H9 (cell line): ENCODE results near the gene TSC22D3. TPM values are rescaled to one million over a fixed set of nuclear protein-coding genes. Genes with fewer than 3 reads are reported as not detected.

Source experiments
- DNase-seq: peaks from one replicate; pipeline ENCODE4 v3.0.0-alpha.2; 2017
- H2AFZ ChIP-seq: one replicate; pipeline ENCODE4 v1.6.1; 2013; ENCODE audit warnings: mild to moderate bottlenecking, low read length, control low read depth, moderate library complexity
- H2AK5ac ChIP-seq: 2 replicates; pipeline ENCODE4 v1.6.1; 2013; ENCODE audit warnings: low read length, control low read depth, mixed read lengths; ENCODE audit not compliant: insufficient read length
- H2BK120ac ChIP-seq: one replicate; pipeline ENCODE4 v1.6.1; 2013; ENCODE audit warnings: low read depth, mild to moderate bottlenecking, low read length, control low read depth, inconsistent platforms; ENCODE audit not compliant: poor library complexity, severe bottlenecking
- H2BK12ac ChIP-seq: 2 replicates; pipeline ENCODE4 v1.6.1; 2013; ENCODE audit warnings: low read length, control low read depth, mixed read lengths, low read depth; ENCODE audit not compliant: insufficient read length
- H2BK15ac ChIP-seq: 2 replicates; pipeline ENCODE4 v1.6.1; 2013; ENCODE audit warnings: low read depth, low read length, control low read depth
- H2BK20ac ChIP-seq: one replicate; pipeline ENCODE4 v1.6.1; 2013; ENCODE audit warnings: low read depth, mild to moderate bottlenecking, low read length, control low read depth, inconsistent platforms; ENCODE audit not compliant: poor library complexity, severe bottlenecking
- H2BK5ac ChIP-seq: 2 replicates; pipeline ENCODE4 v1.6.1; 2013; ENCODE audit warnings: low read length, control low read depth, mixed read lengths; ENCODE audit not compliant: insufficient read length
- H3K14ac ChIP-seq: 2 replicates; pipeline ENCODE4 v1.6.1; 2013; ENCODE audit warnings: low read length, control low read depth; ENCODE audit not compliant: insufficient read depth
- H3K18ac ChIP-seq: 2 replicates; pipeline ENCODE4 v1.6.1; 2013; ENCODE audit warnings: low read depth, mild to moderate bottlenecking, mixed read lengths, low read length, control low read depth; ENCODE audit not compliant: insufficient read length
- H3K23ac ChIP-seq: 2 replicates; pipeline ENCODE4 v1.6.1; 2013; ENCODE audit warnings: low read length, control low read depth, mixed read lengths, low read depth; ENCODE audit not compliant: insufficient read length
- H3K23me2 ChIP-seq: 2 replicates; pipeline ENCODE4 v1.6.1; 2013; ENCODE audit warnings: low read depth, mild to moderate bottlenecking, mixed read lengths, low read length, control low read depth; ENCODE audit not compliant: insufficient read length, poor library complexity, severe bottlenecking
- H3K27ac ChIP-seq: 2 replicates; pipeline ENCODE4 v1.5.1; 2013; ENCODE audit warnings: low read length, control low read depth, mixed read lengths, low read depth; ENCODE audit not compliant: insufficient read length
- H3K27me3 ChIP-seq: 2 replicates; pipeline ENCODE4 v1.6.1; 2013; ENCODE audit warnings: low read length, control low read depth, inconsistent platforms; ENCODE audit not compliant: insufficient read depth
- H3K4ac ChIP-seq: 2 replicates; pipeline ENCODE4 v1.6.1; 2013; ENCODE audit warnings: low read depth, mild to moderate bottlenecking, control low read depth, inconsistent platforms, low read length, moderate library complexity
- H3K4me1 ChIP-seq: 2 replicates; pipeline ENCODE4 v1.6.1; 2013; ENCODE audit warnings: low read length, control low read depth, inconsistent platforms; ENCODE audit not compliant: insufficient read depth
- H3K4me2 ChIP-seq: 2 replicates; pipeline ENCODE4 v1.6.1; 2013; ENCODE audit warnings: low read length, control low read depth, mixed read lengths; ENCODE audit not compliant: insufficient read length, insufficient read depth
- H3K56ac ChIP-seq: 2 replicates; pipeline ENCODE4 v1.6.1; 2013; ENCODE audit warnings: low read depth, mild to moderate bottlenecking, mixed read lengths, low read length, control low read depth; ENCODE audit not compliant: insufficient read length
- H3K79me1 ChIP-seq: 2 replicates; pipeline ENCODE4 v1.6.1; 2013; ENCODE audit warnings: low read depth, mild to moderate bottlenecking, moderate library complexity, low read length, control low read depth, inconsistent platforms; ENCODE audit not compliant: insufficient read depth, poor library complexity, severe bottlenecking
- H3K79me2 ChIP-seq: 2 replicates; pipeline ENCODE4 v1.6.1; 2013; ENCODE audit warnings: low read length, control low read depth, inconsistent platforms; ENCODE audit not compliant: insufficient read depth
- H3K9ac ChIP-seq: 2 replicates; pipeline ENCODE4 v1.6.1; 2013; ENCODE audit warnings: low read length, control low read depth, mixed read lengths; ENCODE audit not compliant: insufficient read length; ENCODE audit errors: extremely low read depth
- H3K9me3 ChIP-seq: one replicate; pipeline ENCODE4 v1.6.1; 2013; ENCODE audit warnings: low read depth, low read length, inconsistent platforms; ENCODE audit not compliant: control insufficient read depth
- H3T11ph ChIP-seq: one replicate; pipeline ENCODE4 v1.6.1; 2013; ENCODE audit warnings: mild to moderate bottlenecking, low read length, control low read depth, inconsistent platforms
- H4K20me1 ChIP-seq: one replicate; pipeline ENCODE4 v1.6.1; 2013; ENCODE audit not compliant: control insufficient read depth, insufficient read length, insufficient read depth
- H4K5ac ChIP-seq: 2 replicates; pipeline ENCODE4 v1.6.1; 2013; ENCODE audit warnings: low read depth, mild to moderate bottlenecking, mixed read lengths, low read length, control low read depth; ENCODE audit not compliant: insufficient read length
- H4K8ac ChIP-seq: replicated peaks from 2 replicates; pipeline ENCODE4 v1.6.1; 2013; ENCODE audit warnings: low read length, control low read depth, mixed read lengths, low read depth; ENCODE audit not compliant: insufficient read length
- H4K91ac ChIP-seq: 2 replicates; pipeline ENCODE4 v1.6.1; 2013; ENCODE audit warnings: low read depth, mild to moderate bottlenecking, moderate library complexity, mixed read lengths, low read length, control low read depth; ENCODE audit not compliant: insufficient read length
- H3K27ac Mint-ChIP-seq, 3 experiments: 2 replicates in 2 of 3; 3 replicates in 1 of 3; pipeline ENCODE4 v1.8.0; 2020 to 2021; ENCODE audit warnings: mixed read lengths in 3 of 3, mild to moderate bottlenecking in 1 of 3, moderate library complexity in 1 of 3
- H3K27me3 Mint-ChIP-seq: 2 replicates; pipeline ENCODE4 v1.8.0; 2021; ENCODE audit warnings: low read depth, mild to moderate bottlenecking, moderate library complexity, mixed read lengths
- H3K36me3 Mint-ChIP-seq, 3 experiments: 2 replicates in 2 of 3; 3 replicates in 1 of 3; pipeline ENCODE4 v1.8.0; 2020 to 2021; ENCODE audit warnings: low read depth in 3 of 3, mixed read lengths in 3 of 3; ENCODE audit not compliant: insufficient read depth in 1 of 3
- H3K4me1 Mint-ChIP-seq, 2 experiments: 2 replicates each; pipeline ENCODE4 v1.8.0; 2020; ENCODE audit warnings: mixed read lengths in 2 of 2
- H3K4me3 Mint-ChIP-seq, 2 experiments: 2 replicates in 1 of 2; 3 replicates in 1 of 2; pipeline ENCODE4 v1.8.0; 2020 to 2021; ENCODE audit warnings: mild to moderate bottlenecking in 2 of 2, mixed read lengths in 2 of 2, moderate library complexity in 1 of 2
- H3K9me3 Mint-ChIP-seq, 2 experiments: 2 replicates in 1 of 2; 3 replicates in 1 of 2; pipeline ENCODE4 v1.8.0; 2020; ENCODE audit warnings: mild to moderate bottlenecking in 2 of 2, mixed read lengths in 2 of 2, moderate library complexity in 1 of 2
- CTCF ChIP-seq: fragments of 200-600 bp; sonication (generic); conservative IDR thresholded peaks from 3 replicates; pipeline ENCODE4 v1.8.0; 2021; ENCODE audit warnings: antibody characterized with exemption, mild to moderate bottlenecking
- WGBS: extraction: QIAGEN DNeasy Blood & Tissue Kit; methylation state at CpG from one replicate; pipeline ENCODE4 v1.1.7; 2013; ENCODE audit warnings: missing lambda C conversion rate, low lambda C conversion rate, mixed read lengths; ENCODE audit not compliant: insufficient read length; ENCODE audit errors: extremely low coverage; 5-methylcytosine and 5-hydroxymethylcytosine counted together
- total RNA-seq: library from RNA; stranded (reverse); gene quantifications from 2 replicates; pipeline ENCODE4 v1.2.1, GENCODE V29; 2021

Gene TSC22D3
- total RNA-seq, 1 experiment from 2014 or later: 10.5 TPM

GRCh38 chrX:107787827-107788226, 12.2 kb upstream of the TSC22D3 start:
- peaks cover 5% of the 10 kb centered on the region for H3K9me3 ChIP-seq
- H3K4me1 ChIP-seq: no peaks in the 10 kb centered on the region
- H4K91ac ChIP-seq: no peak overlapping the region
- no peak overlapping the region for H3K27ac ChIP-seq
- H3T11ph ChIP-seq: no peak overlapping the region
- H2AFZ ChIP-seq: no peak overlapping the region
- no peak overlapping the region for H3K9ac ChIP-seq
- H3K23ac ChIP-seq: no peak overlapping the region
- H2BK12ac ChIP-seq: no peak overlapping the region
- H2BK120ac ChIP-seq: no peak overlapping the region
- no peak overlapping the region for H2BK5ac ChIP-seq
- H3K4me3 Mint-ChIP-seq: no peak overlapping the region
- no peak overlapping the region for H3K4ac ChIP-seq
- no peak overlapping the region for H4K8ac ChIP-seq
- H3K4me1 Mint-ChIP-seq: no peaks in the 10 kb centered on the region
- no peak for DNase-seq
- TF ChIP-seq CTCF: no peak
- H3K9me3 Mint-ChIP-seq: peaks cover 0 to 16% of the 10 kb centered on the region in 2 experiments; a peak in 2 of 5 replicates
- H3K14ac ChIP-seq: no peak overlapping the region
- H3K27ac Mint-ChIP-seq: no peak overlapping the region
- no peaks in the 10 kb centered on the region for H3K23me2 ChIP-seq
- H2AK5ac ChIP-seq: no peak overlapping the region
- no peaks in the 10 kb centered on the region for H3K79me2 ChIP-seq
- H3K18ac ChIP-seq: no peak overlapping the region
- peaks cover 2% of the 10 kb centered on the region; the same call in 1 of the 2 replicates for H3K27me3 Mint-ChIP-seq
- H3K36me3 Mint-ChIP-seq: no peaks in the 10 kb centered on the region
- H4K5ac ChIP-seq: no peak overlapping the region
- H2BK20ac ChIP-seq: no peak overlapping the region
- H3K27me3 ChIP-seq: no peaks in the 10 kb centered on the region
- H3K4me2 ChIP-seq: no peak overlapping the region
- H3K79me1 ChIP-seq: no peaks in the 10 kb centered on the region
- no CpG with 5 or more reads among the region's 1 CpG for WGBS
- no peaks in the 10 kb centered on the region for H4K20me1 ChIP-seq
- no peak overlapping the region for H2BK15ac ChIP-seq
- no peak overlapping the region for H3K56ac ChIP-seq
